Mesothelial cell of epicardium (in vitro differentiated cells): ENCODE data around the gene THAP11. TPM values are rescaled to one million over a fixed set of nuclear protein-coding genes. Genes with fewer than 3 reads are reported as not detected.

ENCODE experiments used
- DNase-seq, 2 experiments: peaks; one replicate each; pipeline ENCODE4 v3.0.0; 2021; ENCODE audit warnings: low spot score in 2 of 2; ENCODE audit not compliant: unreplicated experiment in 2 of 2
- H3K27ac Mint-ChIP-seq: 2 replicates; pipeline ENCODE4 v1.8.0; 2021; ENCODE audit warnings: mixed read lengths
- H3K27me3 Mint-ChIP-seq: 2 replicates; pipeline ENCODE4 v1.8.0; 2021; ENCODE audit warnings: low read depth, mixed read lengths
- H3K36me3 Mint-ChIP-seq: 2 replicates; pipeline ENCODE4 v1.8.0; 2021; ENCODE audit warnings: mixed read lengths
- H3K4me1 Mint-ChIP-seq: 2 replicates; pipeline ENCODE4 v1.8.0; 2021; ENCODE audit warnings: mixed read lengths
- H3K4me3 Mint-ChIP-seq: 2 replicates; pipeline ENCODE4 v1.8.0; 2021; ENCODE audit warnings: mild to moderate bottlenecking, moderate library complexity, mixed read lengths
- H3K9me3 Mint-ChIP-seq: 2 replicates; pipeline ENCODE4 v1.8.0; 2021; ENCODE audit warnings: mixed read lengths
- CTCF ChIP-seq: fragments of 200-600 bp; sonication (generic); IDR thresholded peaks from one replicate; pipeline ENCODE4 v1.5.0; 2021; ENCODE audit warnings: antibody characterized with exemption; ENCODE audit not compliant: unreplicated experiment
- total RNA-seq: library from RNA; stranded (reverse); gene quantifications from 3 replicates; pipeline ENCODE4 v1.2.1, GENCODE V29; 2021

THAP11 gene
- total RNA-seq, 1 donor from 2014 or later: 28.1 TPM

- Mint-ChIP-seq H3K27ac (no peak overlapping the region), H3K36me3 (peaks cover 29% of the 10 kb centered on the region), H3K27me3 (no peaks in the 10 kb centered on the region), H3K9me3 (no peaks in the 10 kb centered on the region), H3K4me3 (no peak overlapping the region), H3K4me1 (peaks cover 6% of the 10 kb centered on the region)
- no peak for DNase-seq
- no peak for TF ChIP-seq CTCF
These were observed 38.5 kb downstream of the THAP11 start for GRCh38 chr16:67880584-67880983.

- TF ChIP-seq CTCF: no peak
- DNase-seq: no peak
- H3K4me3 Mint-ChIP-seq: no peak overlapping the region
- peaks cover 33% of the 10 kb centered on the region for H3K36me3 Mint-ChIP-seq
- H3K27ac Mint-ChIP-seq: no peak overlapping the region
- H3K4me1 Mint-ChIP-seq: peaks cover 6% of the 10 kb centered on the region
- H3K27me3 Mint-ChIP-seq: no peaks in the 10 kb centered on the region
- no peaks in the 10 kb centered on the region for H3K9me3 Mint-ChIP-seq
These were observed 39.6 kb downstream of the THAP11 start for GRCh38 chr16:67881621-67882161.

- H3K27me3 Mint-ChIP-seq: no peaks in the 10 kb centered on the region
- TF ChIP-seq CTCF: no peak
- no peak overlapping the region for H3K27ac Mint-ChIP-seq
- no peaks in the 10 kb centered on the region for H3K9me3 Mint-ChIP-seq
- peaks cover 6% of the 10 kb centered on the region for H3K4me1 Mint-ChIP-seq
- no peak for DNase-seq
- H3K36me3 Mint-ChIP-seq: peaks cover 33% of the 10 kb centered on the region
- H3K4me3 Mint-ChIP-seq: no peak overlapping the region
These were observed 40.4 kb downstream of the THAP11 start for GRCh38 chr16:67882374-67883145.

GRCh38 chr16:67883146-67883871, 41.2 kb downstream of the THAP11 start:
- Mint-ChIP-seq H3K27me3 (no peaks in the 10 kb centered on the region), H3K9me3 (no peaks in the 10 kb centered on the region), H3K36me3 (peaks cover 33% of the 10 kb centered on the region), H3K4me3 (no peak overlapping the region), H3K27ac (peak overlapping the region; percentile 50), H3K4me1 (peaks cover 6% of the 10 kb centered on the region)
- no peak for TF ChIP-seq CTCF
- no peak for DNase-seq

- TF ChIP-seq CTCF: peak; percentile 81
- H3K9me3 Mint-ChIP-seq: no peaks in the 10 kb centered on the region
- DNase-seq: peak; percentile 45 to 83
- H3K27me3 Mint-ChIP-seq: no peaks in the 10 kb centered on the region
- no peak overlapping the region for H3K4me3 Mint-ChIP-seq
- no peak overlapping the region for H3K27ac Mint-ChIP-seq
- H3K36me3 Mint-ChIP-seq: peaks cover 33% of the 10 kb centered on the region
- H3K4me1 Mint-ChIP-seq: peaks cover 6% of the 10 kb centered on the region
These were observed 41.7 kb downstream of the THAP11 start for GRCh38 chr16:67883872-67884261.
